HEK293 (cell line): ENCODE measurements around the gene PHPT1.

Source experiments
- GLI2 ChIP-seq: fragments of 450-650 bp; formaldehyde crosslinking; IDR thresholded peaks from 2 replicates; pipeline ENCODE4; 2017; ENCODE audit warnings: missing biosample characterization, missing genetic modification characterization, low read depth, borderline replicate concordance
- KLF1 ChIP-seq: fragments of 450-650 bp; formaldehyde crosslinking; IDR thresholded peaks from 2 replicates; pipeline ENCODE4 v1.5.1; 2016; ENCODE audit warnings: missing biosample characterization, missing genetic modification characterization
- KLF10 ChIP-seq: fragments of 450-650 bp; IDR thresholded peaks from 2 replicates; pipeline ENCODE4 v1.5.1; 2018; ENCODE audit warnings: missing biosample characterization, mild to moderate bottlenecking, missing genetic modification characterization
- PRDM10 ChIP-seq: fragments of 450-650 bp; formaldehyde crosslinking; IDR thresholded peaks from 2 replicates; pipeline ENCODE4 v1.5.1; 2016; ENCODE audit warnings: missing biosample characterization, missing genetic modification characterization
- SCRT2 ChIP-seq: fragments of 450-650 bp; formaldehyde crosslinking; IDR thresholded peaks from 2 replicates; pipeline ENCODE4 v1.5.1; 2016; ENCODE audit warnings: missing biosample characterization, missing genetic modification characterization
- SETDB1 ChIP-seq: IDR thresholded peaks from one replicate; pipeline ENCODE4 v1.6.1; 2017; ENCODE audit warnings: mild to moderate bottlenecking, low read length, moderate library complexity, mixed read lengths; ENCODE audit not compliant: insufficient read length
- TSHZ1 ChIP-seq: fragments of 450-650 bp; formaldehyde crosslinking; IDR thresholded peaks from 2 replicates; pipeline ENCODE4 v1.5.1; 2016; ENCODE audit warnings: missing biosample characterization, missing genetic modification characterization, borderline replicate concordance
- YY1 ChIP-seq: fragments of 450-650 bp; formaldehyde crosslinking; IDR thresholded peaks from 2 replicates; pipeline ENCODE4 v1.5.1; 2018; ENCODE audit warnings: missing biosample characterization, missing genetic modification characterization
- ZBTB7A ChIP-seq: fragments of 450-650 bp; formaldehyde crosslinking; IDR thresholded peaks from 2 replicates; pipeline ENCODE4 v1.5.1; 2016; ENCODE audit warnings: low read depth, missing biosample characterization, missing genetic modification characterization
- ZFP41 ChIP-seq: fragments of 450-650 bp; formaldehyde crosslinking; IDR thresholded peaks from 2 replicates; pipeline ENCODE4 v1.5.1; 2016; ENCODE audit warnings: missing biosample characterization, missing genetic modification characterization, borderline replicate concordance
- ZFP69B ChIP-seq: fragments of 450-650 bp; formaldehyde crosslinking; IDR thresholded peaks from 2 replicates; pipeline ENCODE4 v1.5.1; 2016; ENCODE audit warnings: missing biosample characterization, missing genetic modification characterization
- ZIC2 ChIP-seq: fragments of 450-650 bp; formaldehyde crosslinking; IDR thresholded peaks from 2 replicates; pipeline ENCODE4 v1.5.1; 2016; ENCODE audit warnings: missing biosample characterization, missing genetic modification characterization
- ZNF10 ChIP-seq: fragments of 450-650 bp; formaldehyde crosslinking; IDR thresholded peaks from 2 replicates; pipeline ENCODE4 v1.5.1; 2017; ENCODE audit warnings: missing biosample characterization, missing genetic modification characterization
- ZNF132 ChIP-seq: fragments of 450-650 bp; formaldehyde crosslinking; IDR thresholded peaks from 2 replicates; pipeline ENCODE4 v1.5.1; 2017; ENCODE audit warnings: missing biosample characterization, missing genetic modification characterization, borderline replicate concordance
- ZNF148 ChIP-seq: fragments of 450-650 bp; formaldehyde crosslinking; IDR thresholded peaks from 2 replicates; pipeline ENCODE4 v1.5.0; 2017; ENCODE audit warnings: missing biosample characterization, missing genetic modification characterization, borderline replicate concordance
- ZNF155 ChIP-seq: fragments of 450-650 bp; formaldehyde crosslinking; IDR thresholded peaks from 2 replicates; pipeline ENCODE4 v1.5.1; 2016; ENCODE audit warnings: missing biosample characterization, missing genetic modification characterization
- ZNF292 ChIP-seq: fragments of 450-650 bp; formaldehyde crosslinking; IDR thresholded peaks from 2 replicates; pipeline ENCODE4 v1.5.1; 2016; ENCODE audit warnings: low read depth, missing biosample characterization, missing genetic modification characterization, borderline replicate concordance
- ZNF335 ChIP-seq: fragments of 450-650 bp; formaldehyde crosslinking; conservative IDR thresholded peaks from 2 replicates; pipeline ENCODE4 v1.5.1; 2016; ENCODE audit warnings: missing biosample characterization, missing genetic modification characterization
- ZNF341 ChIP-seq: fragments of 450-650 bp; formaldehyde crosslinking; IDR thresholded peaks from 2 replicates; pipeline ENCODE4; 2016; ENCODE audit warnings: low read depth, missing biosample characterization, missing genetic modification characterization
- ZNF585B ChIP-seq: fragments of 450-650 bp; formaldehyde crosslinking; IDR thresholded peaks from 2 replicates; pipeline ENCODE4 v1.5.1; 2016; ENCODE audit warnings: missing biosample characterization, missing genetic modification characterization
- ZNF629 ChIP-seq: fragments of 450-650 bp; formaldehyde crosslinking; IDR thresholded peaks from 2 replicates; pipeline ENCODE4 v1.5.1; 2017; ENCODE audit warnings: missing biosample characterization, missing genetic modification characterization
- ZSCAN30 ChIP-seq: fragments of 450-650 bp; IDR thresholded peaks from 2 replicates; pipeline ENCODE4 v1.5.1; 2018; ENCODE audit warnings: missing biosample characterization, mild to moderate bottlenecking, missing genetic modification characterization, moderate library complexity
- TF ChIP-seq, protein P1 (sequence below): fragments of 450-650 bp; formaldehyde crosslinking; IDR thresholded peaks from 2 replicates; pipeline ENCODE4 v1.5.1; 2016; ENCODE audit warnings: missing biosample characterization, missing genetic modification characterization
- TF ChIP-seq, protein P2 (sequence below): fragments of 450-650 bp; formaldehyde crosslinking; IDR thresholded peaks from 2 replicates; pipeline ENCODE4 v1.5.1; 2016; ENCODE audit warnings: missing biosample characterization, missing genetic modification characterization

PHPT1 gene

GRCh38 chr9:136849038-136849959 lies at the start of gene PHPT1 (continued):
- TF ChIP-seq ZBTB7A (tag by site-specific recombination) (peak; percentile 65; the same call in 1 of the 2 replicates), TSHZ1 (tag by site-specific recombination) (no peak), ZNF585B (tag by site-specific recombination) (no peak), SETDB1 (no peak), ZNF10 (peak; percentile 57; the same call in 1 of the 2 replicates), SCRT2 (tag by site-specific recombination) (peak; percentile 90), KLF10 (tag by site-specific recombination) (peak; percentile 90), ZNF148 (tag by site-specific recombination) (no peak), ZNF341 (tag by site-specific recombination) (0 out of 2 replicates have a peak, but pooled peaks have one; percentile 8), ZNF155 (tag by site-specific recombination) (no peak), KLF1 (tag by site-specific recombination) (peak; percentile 79), ZNF132 (no peak), GLI2 (no peak), ZNF335 (tag by site-specific recombination) (peak; percentile 98), ZNF629 (tag by site-specific recombination) (peak; percentile 41; the same call in 1 of the 2 replicates), ZFP41 (tag by site-specific recombination) (no peak), YY1 (tag by site-specific recombination) (peak; percentile 79), ZIC2 (tag by site-specific recombination) (no peak), ZNF292 (tag by site-specific recombination) (no peak), ZSCAN30 (tag by site-specific recombination) (0 out of 2 replicates have a peak, but pooled peaks have one; percentile 23), ZFP69B (tag by site-specific recombination) (peak; percentile 80), PRDM10 (tag by site-specific recombination) (peak; percentile 64)
- TF ChIP-seq, protein P1, sequence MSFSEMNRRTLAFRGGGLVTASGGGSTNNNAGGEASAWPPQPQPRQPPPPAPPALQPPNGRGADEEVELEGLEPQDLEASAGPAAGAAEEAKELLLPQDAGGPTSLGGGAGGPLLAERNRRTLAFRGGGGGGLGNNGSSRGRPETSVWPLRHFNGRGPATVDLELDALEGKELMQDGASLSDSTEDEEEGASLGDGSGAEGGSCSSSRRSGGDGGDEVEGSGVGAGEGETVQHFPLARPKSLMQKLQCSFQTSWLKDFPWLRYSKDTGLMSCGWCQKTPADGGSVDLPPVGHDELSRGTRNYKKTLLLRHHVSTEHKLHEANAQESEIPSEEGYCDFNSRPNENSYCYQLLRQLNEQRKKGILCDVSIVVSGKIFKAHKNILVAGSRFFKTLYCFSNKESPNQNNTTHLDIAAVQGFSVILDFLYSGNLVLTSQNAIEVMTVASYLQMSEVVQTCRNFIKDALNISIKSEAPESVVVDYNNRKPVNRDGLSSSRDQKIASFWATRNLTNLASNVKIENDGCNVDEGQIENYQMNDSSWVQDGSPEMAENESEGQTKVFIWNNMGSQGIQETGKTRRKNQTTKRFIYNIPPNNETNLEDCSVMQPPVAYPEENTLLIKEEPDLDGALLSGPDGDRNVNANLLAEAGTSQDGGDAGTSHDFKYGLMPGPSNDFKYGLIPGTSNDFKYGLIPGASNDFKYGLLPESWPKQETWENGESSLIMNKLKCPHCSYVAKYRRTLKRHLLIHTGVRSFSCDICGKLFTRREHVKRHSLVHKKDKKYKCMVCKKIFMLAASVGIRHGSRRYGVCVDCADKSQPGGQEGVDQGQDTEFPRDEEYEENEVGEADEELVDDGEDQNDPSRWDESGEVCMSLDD (tag by site-specific recombination) = peak; percentile 57; the same call in 1 of the 2 replicates
- TF ChIP-seq, protein P2, sequence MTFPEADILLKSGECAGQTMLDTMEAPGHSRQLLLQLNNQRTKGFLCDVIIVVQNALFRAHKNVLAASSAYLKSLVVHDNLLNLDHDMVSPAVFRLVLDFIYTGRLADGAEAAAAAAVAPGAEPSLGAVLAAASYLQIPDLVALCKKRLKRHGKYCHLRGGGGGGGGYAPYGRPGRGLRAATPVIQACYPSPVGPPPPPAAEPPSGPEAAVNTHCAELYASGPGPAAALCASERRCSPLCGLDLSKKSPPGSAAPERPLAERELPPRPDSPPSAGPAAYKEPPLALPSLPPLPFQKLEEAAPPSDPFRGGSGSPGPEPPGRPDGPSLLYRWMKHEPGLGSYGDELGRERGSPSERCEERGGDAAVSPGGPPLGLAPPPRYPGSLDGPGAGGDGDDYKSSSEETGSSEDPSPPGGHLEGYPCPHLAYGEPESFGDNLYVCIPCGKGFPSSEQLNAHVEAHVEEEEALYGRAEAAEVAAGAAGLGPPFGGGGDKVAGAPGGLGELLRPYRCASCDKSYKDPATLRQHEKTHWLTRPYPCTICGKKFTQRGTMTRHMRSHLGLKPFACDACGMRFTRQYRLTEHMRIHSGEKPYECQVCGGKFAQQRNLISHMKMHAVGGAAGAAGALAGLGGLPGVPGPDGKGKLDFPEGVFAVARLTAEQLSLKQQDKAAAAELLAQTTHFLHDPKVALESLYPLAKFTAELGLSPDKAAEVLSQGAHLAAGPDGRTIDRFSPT (tag by site-specific recombination) = peak; percentile 99
